Fibroblast of mammary gland (primary cell): Measurements from ENCODE around the gene ADCY9.

Experiments used
- DNase-seq: peaks from one replicate; pipeline ENCODE4 v3.0.0-alpha.2; 2010; ENCODE audit warnings: low read depth
- H3K4me3 ChIP-seq: 2 replicates; pipeline ENCODE4 v1.5.1; 2011; ENCODE audit warnings: low read depth, mild to moderate bottlenecking, low read length, moderate library complexity; ENCODE audit not compliant: control insufficient read depth
- CTCF ChIP-seq: conservative IDR thresholded peaks from 2 replicates; pipeline ENCODE4 v1.5.1; 2011; ENCODE audit warnings: low read depth, low read length, inconsistent platforms; ENCODE audit not compliant: control insufficient read depth, insufficient read depth

The ADCY9 gene

GRCh38 chr16:4015275-4016004 is 100.8 kb downstream of the ADCY9 start:
- TF ChIP-seq CTCF, result no peak
- no peak overlapping the region for H3K4me3 ChIP-seq
- no peak for DNase-seq

GRCh38 chr16:4011940-4012629 is 104.2 kb downstream of the ADCY9 start:
- no peak for DNase-seq
- TF ChIP-seq CTCF, result no peak
- no peak overlapping the region for H3K4me3 ChIP-seq

GRCh38 chr16:4011225-4011939 is 104.9 kb downstream of the ADCY9 start:
- no peak for TF ChIP-seq CTCF
- no peak overlapping the region for H3K4me3 ChIP-seq
- no peak for DNase-seq

- TF ChIP-seq CTCF, result no peak
Measured at GRCh38 chr16:4010225-4011158, 105.8 kb downstream of the ADCY9 start.

GRCh38 chr16:4009177-4009576 is 107.1 kb downstream of the ADCY9 start:
- TF ChIP-seq CTCF, result no peak
- no peak overlapping the region for H3K4me3 ChIP-seq
- DNase-seq, result no peak

More at GRCh38 chr16:4010225-4011158, 105.8 kb downstream of the ADCY9 start:
- peak; percentile 18 for DNase-seq
- H3K4me3 ChIP-seq, result no peak overlapping the region

- no peak for TF ChIP-seq CTCF
- no peak for DNase-seq
- no peak overlapping the region for H3K4me3 ChIP-seq
Measured at GRCh38 chr16:4008116-4008515, 108.1 kb downstream of the ADCY9 start.
